Measurements from ENCODE around the gene ATP10A.

GRCh38 chr15:25795712-25796111, 67.4 kb downstream of the ATP10A start:
- TF ChIP-seq CTCF (IDR thresholded peaks at IDR 0.05; ENCODE audit: low read length) = no peak
- no peak for TF ChIP-seq EZH2phosphoT487 (IDR thresholded peaks at IDR 0.05; ENCODE audit: low read length)

Measured in MM.1S (cell line).